A673 (cell line): ENCODE results near the gene BRWD1. TPM values are rescaled to one million over a fixed set of nuclear protein-coding genes. Genes with fewer than 3 reads are reported as not detected.
"Not testable (repeated sequence)": the region's sequence is repeated elsewhere in the genome, so short reads cannot be mapped to it uniquely, and the experiment has no call there.

Experiments used
- BruUV-seq: library from RNA; stranded (reverse); fragments of 400-500 nt; replicated peaks from 2 replicates; lab custom pipeline; 2021; lab: Mats Ljungman, UMichigan
- CTCF ChIA-PET: fragments of 300-600 bp; sonication (Branson Sonifier 250); formaldehyde crosslinking; loops from one replicate; lab custom pipeline; 2022; ENCODE audit warnings: antibody characterized with exemption; lab: Charles Lee
- POLR2A ChIA-PET: fragments of 300-600 bp; sonication (Branson Sonifier 250); formaldehyde crosslinking; loops from one replicate; lab custom pipeline; 2022; ENCODE audit warnings: antibody characterized with exemption; ENCODE audit not compliant: low non-redundant PET; lab: Charles Lee
- DNase-seq: peaks from one replicate; pipeline ENCODE4 v3.0.0-alpha.2; 2015; ENCODE audit warnings: low spot score
- H3K27ac ChIP-seq: fragments of 200-600 bp; sonication (generic); 2 replicates; pipeline ENCODE4 v1.5.1; 2016; ENCODE audit warnings: mixed run types, low read depth, mild to moderate bottlenecking, mixed read lengths, antibody characterized with exemption, low read length; ENCODE audit not compliant: poor library complexity, severe bottlenecking
- H3K27me3 ChIP-seq: fragments of 200-600 bp; sonication (generic); replicated peaks from 2 replicates; pipeline ENCODE4 v1.6.1; 2017; ENCODE audit warnings: mixed run types, low read depth, mild to moderate bottlenecking, mixed read lengths, antibody characterized with exemption, low read length; ENCODE audit not compliant: insufficient read depth, poor library complexity
- H3K36me3 ChIP-seq: fragments of 200-600 bp; sonication (generic); 2 replicates; pipeline ENCODE4 v1.6.1; 2016; ENCODE audit warnings: mixed run types, mild to moderate bottlenecking, mixed read lengths, antibody characterized with exemption, low read length; ENCODE audit not compliant: insufficient read depth, poor library complexity, severe bottlenecking
- H3K4me1 ChIP-seq: fragments of 200-600 bp; sonication (generic); 2 replicates; pipeline ENCODE4 v1.6.1; 2017; ENCODE audit warnings: mixed run types, mild to moderate bottlenecking, mixed read lengths, antibody characterized with exemption, low read length; ENCODE audit not compliant: insufficient read depth, poor library complexity, severe bottlenecking
- H3K4me3 ChIP-seq: fragments of 200-600 bp; sonication (generic); 2 replicates; pipeline ENCODE4 v1.5.1; 2016; ENCODE audit warnings: low read depth, mixed run types, mild to moderate bottlenecking, mixed read lengths, low read length; ENCODE audit not compliant: poor library complexity, severe bottlenecking
- H3K9me3 ChIP-seq: fragments of 200-600 bp; sonication (generic); 2 replicates; pipeline ENCODE4 v1.6.1; 2016; ENCODE audit warnings: mixed run types, low read depth, mild to moderate bottlenecking, mixed read lengths, antibody characterized with exemption, low read length; ENCODE audit not compliant: poor library complexity, severe bottlenecking
- CTCF ChIP-seq: fragments of 300-800, 200-600 bp; sonication (generic); conservative IDR thresholded peaks from 2 replicates; pipeline ENCODE4 v1.5.1; 2017; ENCODE audit warnings: low read depth, mild to moderate bottlenecking, antibody characterized with exemption, low read length, moderate library complexity, mixed read lengths
- EZH2 ChIP-seq: fragments of 200-600 bp; sonication (generic); IDR thresholded peaks from 2 replicates; pipeline ENCODE4 v1.6.1; 2017; ENCODE audit warnings: borderline replicate concordance, low read depth, mild to moderate bottlenecking, mixed read lengths, antibody characterized with exemption, low read length; ENCODE audit not compliant: poor library complexity, severe bottlenecking
- intact Hi-C: fragments of 100-400 bp; cut with micrococcal nuclease; formaldehyde crosslinking; loops from one replicate; pipeline ENCODE4 v1.10.0; 2022; ENCODE audit not compliant: unreplicated experiment
- total RNA-seq: library from RNA; stranded (reverse); gene quantifications from 2 replicates; pipeline ENCODE4 v1.2.3, GENCODE V29; 2021

Gene BRWD1
- total RNA-seq, 1 experiment from 2014 or later: 27.6 TPM

GRCh38 chr21:39221997-39222486 lies 91.4 kb downstream of the BRWD1 start:
- no peaks in the 10 kb centered on the region for H3K4me1 ChIP-seq
- ChIA-PET CTCF (no interaction called here), POLR2A (no interaction called here)
- H3K27me3 ChIP-seq: no peaks in the 10 kb centered on the region
- no peaks in the 10 kb centered on the region for H3K36me3 ChIP-seq
- intact Hi-C loops: no loop called here
- no peak for DNase-seq
- H3K4me3 ChIP-seq: no peak overlapping the region
- no TSS peak for BruUV-seq
- H3K27ac ChIP-seq: no peak overlapping the region
- no peak for TF ChIP-seq EZH2
- TF ChIP-seq CTCF: no peak
- H3K9me3 ChIP-seq: no peaks in the 10 kb centered on the region

- Histone ChIP-seq H3K27ac (no peak overlapping the region), H3K4me3 (no peak overlapping the region), H3K4me1 (no peaks in the 10 kb centered on the region), H3K9me3 (no peaks in the 10 kb centered on the region), H3K27me3 (no peaks in the 10 kb centered on the region), H3K36me3 (no peaks in the 10 kb centered on the region)
- no peak for DNase-seq
- CTCF ChIA-PET: no interaction called here
- POLR2A ChIA-PET: no interaction called here
- no peak for TF ChIP-seq CTCF
- no peak for TF ChIP-seq EZH2
- BruUV-seq: no TSS peak
- intact Hi-C loops: no loop called here
These were observed 92.0 kb downstream of the BRWD1 start for GRCh38 chr21:39221282-39221996.

- DNase-seq, H3K9me3 ChIP-seq, H3K4me3 ChIP-seq, H3K36me3 ChIP-seq, CTCF ChIA-PET, intact Hi-C loops, BruUV-seq, POLR2A ChIA-PET, H3K27me3 ChIP-seq, H3K27ac ChIP-seq, H3K4me1 ChIP-seq: not testable (repeated sequence)
These were observed 92.6 kb downstream of the BRWD1 start for GRCh38 chr21:39220875-39221274.

- no TSS peak for BruUV-seq
- H3K36me3 ChIP-seq: peaks cover 3% of the 10 kb centered on the region
These were observed 93.3 kb downstream of the BRWD1 start for GRCh38 chr21:39220150-39220549.

More at GRCh38 chr21:39220150-39220549, 93.3 kb downstream of the BRWD1 start:
- H3K27ac ChIP-seq: no peak overlapping the region
- intact Hi-C loops: no loop called here
- H3K9me3 ChIP-seq: no peaks in the 10 kb centered on the region
- no peaks in the 10 kb centered on the region for H3K27me3 ChIP-seq
- POLR2A ChIA-PET: no interaction called here
- CTCF ChIA-PET: no interaction called here
- TF ChIP-seq CTCF (no peak), EZH2 (no peak)
- DNase-seq: no peak
- no peak overlapping the region for H3K4me3 ChIP-seq
- H3K4me1 ChIP-seq: no peaks in the 10 kb centered on the region
